GM19452 (cell line): ENCODE measurements around the gene LVRN.
A peak's percentile ranks its signal among the peaks of the same experiment; 100 is the strongest.

Experiments used
- ATAC-seq: cut with Tn5 transposase; IDR thresholded peaks from one replicate; pipeline ENCODE4 v1.9.1; 2021; ENCODE audit not compliant: unreplicated experiment

LVRN gene

GRCh38 chr5:116013207-116013785 lies 51.0 kb downstream of the LVRN start:
- no peak for ATAC-seq

GRCh38 chr5:116013936-116014335 lies 51.7 kb downstream of the LVRN start:
- no peak for ATAC-seq

GRCh38 chr5:116023619-116024018 lies 61.3 kb downstream of the LVRN start:
- ATAC-seq: no peak

GRCh38 chr5:116025866-116026265 lies 63.6 kb downstream of the LVRN start:
- no peak for ATAC-seq

GRCh38 chr5:116032094-116032517 lies 69.8 kb downstream of the LVRN start, which contains the start of gene ARL14EPL:
TSS of gene ARL14EPL (plus strand) at chr5:116032472. CDS start at chr5:116051466, 18,994 bp downstream.
- ATAC-seq: peak; percentile 76

- ATAC-seq: no peak
Measured at GRCh38 chr5:116032991-116033390, 70.7 kb downstream of the LVRN start.

- no peak for ATAC-seq
Measured at GRCh38 chr5:116035123-116035522, 72.8 kb downstream of the LVRN start.

GRCh38 chr5:116037236-116037822 lies 75.1 kb downstream of the LVRN start:
- no peak for ATAC-seq

GRCh38 chr5:116038817-116039216 lies 76.5 kb downstream of the LVRN start:
- ATAC-seq: peak; percentile 72

GRCh38 chr5:116042375-116042774 lies 80.1 kb downstream of the LVRN start:
- ATAC-seq: no peak

- no peak for ATAC-seq
Measured at GRCh38 chr5:116044073-116044472, 81.8 kb downstream of the LVRN start.

- no peak for ATAC-seq
Measured at GRCh38 chr5:116045821-116046220, 83.5 kb downstream of the LVRN start.

- ATAC-seq: no peak
Measured at GRCh38 chr5:116046261-116046660, 84.0 kb downstream of the LVRN start.

- no peak for ATAC-seq
Measured at GRCh38 chr5:116046823-116047222, 84.5 kb downstream of the LVRN start.

- no peak for ATAC-seq
Measured at GRCh38 chr5:116058346-116058936, 96.2 kb downstream of the LVRN start.

GRCh38 chr5:116062352-116062751 lies 100.1 kb downstream of the LVRN start:
- no peak for ATAC-seq

- ATAC-seq: no peak
Measured at GRCh38 chr5:116063950-116064349, 101.7 kb downstream of the LVRN start.

GRCh38 chr5:116068028-116068632 lies 105.9 kb downstream of the LVRN start:
- ATAC-seq: no peak

GRCh38 chr5:116071211-116071610 lies 108.9 kb downstream of the LVRN start:
- ATAC-seq: no peak

- ATAC-seq: no peak
Measured at GRCh38 chr5:116075191-116075831, 113.0 kb downstream of the LVRN start.

- peak; percentile 99 for ATAC-seq
Measured at GRCh38 chr5:116076496-116076895, 114.2 kb downstream of the LVRN start.
